ENCODE measurements around the gene KIAA1671. TPM values are rescaled to one million over a fixed set of nuclear protein-coding genes. Genes with fewer than 3 reads are reported as not detected.

The KIAA1671 gene
- total RNA-seq, 1 donor from 2014 or later = 8.3 TPM

- no peaks in the 10 kb centered on the region for H3K36me3 Mint-ChIP-seq (ENCODE audit: unreplicated experiment)
- no peaks in the 10 kb centered on the region for H3K27me3 Mint-ChIP-seq (ENCODE audit: unreplicated experiment)
- TF ChIP-seq, protein P1, sequence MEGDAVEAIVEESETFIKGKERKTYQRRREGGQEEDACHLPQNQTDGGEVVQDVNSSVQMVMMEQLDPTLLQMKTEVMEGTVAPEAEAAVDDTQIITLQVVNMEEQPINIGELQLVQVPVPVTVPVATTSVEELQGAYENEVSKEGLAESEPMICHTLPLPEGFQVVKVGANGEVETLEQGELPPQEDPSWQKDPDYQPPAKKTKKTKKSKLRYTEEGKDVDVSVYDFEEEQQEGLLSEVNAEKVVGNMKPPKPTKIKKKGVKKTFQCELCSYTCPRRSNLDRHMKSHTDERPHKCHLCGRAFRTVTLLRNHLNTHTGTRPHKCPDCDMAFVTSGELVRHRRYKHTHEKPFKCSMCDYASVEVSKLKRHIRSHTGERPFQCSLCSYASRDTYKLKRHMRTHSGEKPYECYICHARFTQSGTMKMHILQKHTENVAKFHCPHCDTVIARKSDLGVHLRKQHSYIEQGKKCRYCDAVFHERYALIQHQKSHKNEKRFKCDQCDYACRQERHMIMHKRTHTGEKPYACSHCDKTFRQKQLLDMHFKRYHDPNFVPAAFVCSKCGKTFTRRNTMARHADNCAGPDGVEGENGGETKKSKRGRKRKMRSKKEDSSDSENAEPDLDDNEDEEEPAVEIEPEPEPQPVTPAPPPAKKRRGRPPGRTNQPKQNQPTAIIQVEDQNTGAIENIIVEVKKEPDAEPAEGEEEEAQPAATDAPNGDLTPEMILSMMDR (IDR thresholded peaks at IDR 0.05) = no peak
- no peak for DNase-seq (ENCODE audit: extremely low spot score, unreplicated experiment)
- no peaks in the 10 kb centered on the region for H3K9me3 Mint-ChIP-seq (ENCODE audit: unreplicated experiment)
- no peak overlapping the region for H3K4me3 Mint-ChIP-seq (ENCODE audit: unreplicated experiment)
- peaks cover 17% of the 10 kb centered on the region for H3K4me1 Mint-ChIP-seq (ENCODE audit: unreplicated experiment)
- no peak overlapping the region for H3K27ac Mint-ChIP-seq (ENCODE audit: unreplicated experiment)
Observed at GRCh38 chr22:25169278-25170031, 216.9 kb downstream of the KIAA1671 start.

DNA sequence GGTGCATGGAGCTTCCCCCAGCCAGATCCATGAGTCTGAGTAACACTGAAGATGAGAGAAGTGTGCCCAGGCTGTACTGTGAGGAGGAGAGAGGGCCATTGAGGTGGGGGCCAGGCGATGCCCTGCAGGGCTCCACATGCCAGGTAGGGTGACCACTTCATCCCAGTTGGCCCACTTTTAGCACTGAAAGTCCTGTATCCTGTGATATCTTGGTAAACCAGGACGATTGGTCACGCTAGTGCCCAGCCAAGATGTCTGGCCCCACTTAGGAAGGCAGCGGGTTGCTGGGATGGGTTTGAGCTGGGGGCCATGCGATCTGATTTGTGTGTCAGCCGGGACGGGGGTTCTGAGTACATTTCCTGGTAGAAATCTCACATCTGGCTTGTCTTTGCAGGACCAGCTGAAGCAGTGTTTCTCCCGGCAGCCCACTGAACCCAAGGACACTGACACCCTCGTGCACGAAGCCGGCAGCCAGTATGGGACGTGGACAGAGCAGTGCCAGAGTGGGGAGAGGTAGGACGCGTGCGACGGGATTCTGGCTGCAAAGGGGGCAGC lies 218.0 kb downstream of the KIAA1671 start:
- DNase-seq (ENCODE audit: extremely low spot score, unreplicated experiment) = no peak
- peaks cover 11% of the 10 kb centered on the region for H3K4me1 Mint-ChIP-seq (ENCODE audit: unreplicated experiment)
- TF ChIP-seq, protein P1 (IDR thresholded peaks at IDR 0.05) = no peak
- H3K9me3 Mint-ChIP-seq (ENCODE audit: unreplicated experiment) = no peaks in the 10 kb centered on the region
- no peaks in the 10 kb centered on the region for H3K36me3 Mint-ChIP-seq (ENCODE audit: unreplicated experiment)
- no peaks in the 10 kb centered on the region for H3K27me3 Mint-ChIP-seq (ENCODE audit: unreplicated experiment)
- H3K4me3 Mint-ChIP-seq (ENCODE audit: unreplicated experiment) = no peak overlapping the region
- no peak overlapping the region for H3K27ac Mint-ChIP-seq (ENCODE audit: unreplicated experiment)

DNA sequence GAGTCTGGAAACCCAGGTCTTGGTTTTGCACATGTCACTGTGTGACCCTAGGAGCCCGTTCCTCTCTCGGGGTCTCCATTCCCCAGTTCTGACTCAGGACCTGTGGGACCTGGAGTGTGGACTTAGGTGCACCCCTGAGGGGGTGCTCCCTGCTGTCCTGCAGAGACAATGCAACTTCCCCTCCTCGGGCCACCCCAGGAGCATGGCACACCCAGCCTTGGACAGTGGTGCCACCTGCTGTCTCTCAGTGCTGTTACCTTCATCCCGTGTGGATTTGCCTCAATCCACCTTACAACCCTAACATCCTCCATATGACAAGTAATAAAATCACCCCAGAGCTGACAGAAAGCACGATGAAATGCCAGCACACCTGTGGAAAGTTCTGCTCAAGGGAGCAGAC lies 219.6 kb downstream of the KIAA1671 start:
- Mint-ChIP-seq H3K4me1 (ENCODE audit: unreplicated experiment) (peaks cover under 1% of the 10 kb centered on the region), H3K27me3 (ENCODE audit: unreplicated experiment) (no peaks in the 10 kb centered on the region), H3K36me3 (ENCODE audit: unreplicated experiment) (no peaks in the 10 kb centered on the region), H3K4me3 (ENCODE audit: unreplicated experiment) (no peak overlapping the region), H3K9me3 (ENCODE audit: unreplicated experiment) (no peaks in the 10 kb centered on the region), H3K27ac (ENCODE audit: unreplicated experiment) (no peak overlapping the region)
- TF ChIP-seq, protein P1 (IDR thresholded peaks at IDR 0.05) = peak; percentile 30
- no peak for DNase-seq (ENCODE audit: extremely low spot score, unreplicated experiment)

- no peaks in the 10 kb centered on the region for H3K9me3 Mint-ChIP-seq (ENCODE audit: unreplicated experiment)
- H3K4me3 Mint-ChIP-seq (ENCODE audit: unreplicated experiment) = no peak overlapping the region
- DNase-seq (ENCODE audit: extremely low spot score, unreplicated experiment) = no peak
- H3K4me1 Mint-ChIP-seq (ENCODE audit: unreplicated experiment) = no peaks in the 10 kb centered on the region
- no peak overlapping the region for H3K27ac Mint-ChIP-seq (ENCODE audit: unreplicated experiment)
- H3K36me3 Mint-ChIP-seq (ENCODE audit: unreplicated experiment) = peaks cover 7% of the 10 kb centered on the region
- TF ChIP-seq, protein P1 (IDR thresholded peaks at IDR 0.05) = no peak
- H3K27me3 Mint-ChIP-seq (ENCODE audit: unreplicated experiment) = no peaks in the 10 kb centered on the region
Observed at GRCh38 chr22:25174156-25174887, 221.8 kb downstream of the KIAA1671 start.

DNA sequence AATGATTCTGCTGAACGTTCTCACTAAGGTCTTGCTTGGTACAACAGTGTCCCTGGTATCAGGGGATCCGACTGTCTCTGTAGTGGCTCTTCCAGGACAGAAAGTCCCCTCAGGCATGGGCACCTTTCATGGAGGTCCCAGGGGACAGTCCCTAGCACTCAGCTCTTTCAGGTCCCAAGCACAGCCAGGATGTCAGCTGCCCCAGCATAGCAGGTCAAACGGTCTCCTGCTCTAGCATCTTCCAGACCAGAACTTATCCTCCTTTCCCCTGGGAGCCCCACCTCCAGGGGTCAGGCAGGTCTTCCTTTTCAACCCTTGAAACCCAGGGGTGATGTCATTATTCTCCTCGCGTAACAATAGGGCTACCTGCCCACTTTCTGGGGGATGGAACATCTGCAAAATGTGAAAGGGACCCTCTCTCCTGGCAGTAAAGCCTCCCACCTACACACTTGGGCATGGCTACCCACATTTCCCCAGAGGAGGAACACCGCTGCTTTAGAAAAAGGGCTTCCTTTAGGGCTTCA lies 222.4 kb downstream of the KIAA1671 start:
- TF ChIP-seq, protein P1 (IDR thresholded peaks at IDR 0.05) = no peak
- Mint-ChIP-seq H3K27ac (ENCODE audit: unreplicated experiment) (no peak overlapping the region), H3K4me1 (ENCODE audit: unreplicated experiment) (no peaks in the 10 kb centered on the region), H3K9me3 (ENCODE audit: unreplicated experiment) (peaks cover 4% of the 10 kb centered on the region), H3K36me3 (ENCODE audit: unreplicated experiment) (peaks cover 12% of the 10 kb centered on the region), H3K27me3 (ENCODE audit: unreplicated experiment) (no peaks in the 10 kb centered on the region), H3K4me3 (ENCODE audit: unreplicated experiment) (no peak overlapping the region)
- no peak for DNase-seq (ENCODE audit: extremely low spot score, unreplicated experiment)
